GM04504 (cell line): ENCODE results near the gene CD68.
A peak's percentile ranks its signal among the peaks of the same experiment; 100 is the strongest.
"Not testable (repeated sequence)": the region's sequence is repeated elsewhere in the genome, so short reads cannot be mapped to it uniquely, and the experiment has no call there.

ENCODE experiments used
- DNase-seq: peaks from one replicate; pipeline ENCODE4 v3.0.0-alpha.2; 2012; ENCODE audit warnings: low read depth

CD68 gene

DNA sequence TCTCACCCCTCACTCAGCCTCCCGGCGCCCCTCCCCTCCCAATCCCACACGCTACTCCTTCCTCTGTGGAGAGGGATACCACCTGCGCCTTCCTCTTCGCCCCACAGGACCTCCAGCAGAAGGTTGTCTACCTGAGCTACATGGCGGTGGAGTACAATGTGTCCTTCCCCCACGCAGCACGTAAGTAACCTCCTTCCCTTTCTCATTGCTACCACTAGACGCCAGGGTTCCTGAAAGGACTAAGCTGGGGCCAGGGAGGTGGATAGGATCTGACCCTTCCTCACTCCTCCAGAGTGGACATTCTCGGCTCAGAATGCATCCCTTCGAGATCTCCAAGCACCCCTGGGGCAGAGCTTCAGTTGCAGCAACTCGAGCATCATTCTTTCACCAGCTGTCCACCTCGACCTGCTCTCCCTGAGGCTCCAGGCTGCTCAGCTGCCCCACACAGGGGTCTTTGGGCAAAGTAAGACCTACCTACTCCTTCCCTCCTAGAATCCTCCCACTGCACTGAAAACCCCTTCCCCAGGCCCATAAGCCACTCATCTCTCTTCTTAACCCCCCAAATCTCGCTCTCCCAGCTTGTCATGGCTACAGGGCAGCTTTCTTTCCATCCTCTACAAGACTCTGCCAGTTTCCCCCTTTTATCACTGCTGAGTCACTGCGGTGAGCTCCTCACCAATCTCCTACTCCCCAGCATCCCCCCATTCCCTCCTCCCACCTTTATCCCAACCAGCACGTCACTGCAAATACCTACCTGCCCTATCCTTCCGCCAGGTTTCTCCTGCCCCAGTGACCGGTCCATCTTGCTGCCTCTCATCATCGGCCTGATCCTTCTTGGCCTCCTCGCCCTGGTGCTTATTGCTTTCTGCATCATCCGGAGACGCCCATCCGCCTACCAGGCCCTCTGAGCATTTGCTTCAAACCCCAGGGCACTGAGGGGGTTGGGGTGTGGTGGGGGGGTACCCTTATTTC, 1.5 kb downstream of the CD68 start:
- no peak for DNase-seq

DNA sequence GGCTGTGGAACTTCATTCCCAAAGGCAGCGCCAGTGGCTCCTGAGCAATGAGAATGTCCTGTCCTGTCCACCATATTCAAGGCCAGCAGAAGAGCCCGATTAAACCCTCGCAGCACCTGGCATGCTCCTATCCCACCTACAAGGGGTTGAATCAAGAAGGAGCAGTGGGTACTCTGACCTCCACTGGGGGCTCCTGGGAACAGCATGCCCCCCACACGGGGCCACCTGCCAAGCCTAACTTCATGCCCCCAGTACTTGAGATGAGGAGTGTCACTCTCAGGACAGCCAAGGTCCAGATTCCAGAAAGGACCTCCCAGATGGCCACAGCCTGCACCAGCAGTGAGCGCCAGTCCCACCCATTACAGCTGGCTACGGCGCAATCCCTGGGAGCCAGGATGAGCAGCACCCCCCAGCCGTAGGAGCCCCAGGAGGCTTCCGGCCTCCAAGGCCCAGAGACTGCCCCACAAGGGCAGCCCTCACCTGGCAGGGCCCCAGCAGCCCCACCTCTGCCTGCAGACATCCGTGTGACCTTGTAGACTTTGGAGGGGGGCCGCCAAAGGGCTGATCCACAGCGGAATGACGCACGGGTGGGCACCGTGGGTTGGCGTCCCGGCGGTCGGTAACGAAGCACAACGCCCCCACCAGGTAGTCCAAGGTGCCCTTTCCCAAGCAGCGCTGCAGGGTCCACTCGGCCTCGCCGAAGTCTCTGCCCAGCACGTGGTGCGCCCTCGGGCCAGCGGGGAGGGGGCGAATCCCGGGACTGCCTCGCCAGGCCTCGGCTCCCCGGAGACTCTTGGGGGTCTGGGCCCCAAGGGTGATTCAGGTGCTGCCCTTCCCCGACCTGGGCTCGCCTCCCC, 3.2 kb downstream of the CD68 start:
- no peak for DNase-seq

DNA sequence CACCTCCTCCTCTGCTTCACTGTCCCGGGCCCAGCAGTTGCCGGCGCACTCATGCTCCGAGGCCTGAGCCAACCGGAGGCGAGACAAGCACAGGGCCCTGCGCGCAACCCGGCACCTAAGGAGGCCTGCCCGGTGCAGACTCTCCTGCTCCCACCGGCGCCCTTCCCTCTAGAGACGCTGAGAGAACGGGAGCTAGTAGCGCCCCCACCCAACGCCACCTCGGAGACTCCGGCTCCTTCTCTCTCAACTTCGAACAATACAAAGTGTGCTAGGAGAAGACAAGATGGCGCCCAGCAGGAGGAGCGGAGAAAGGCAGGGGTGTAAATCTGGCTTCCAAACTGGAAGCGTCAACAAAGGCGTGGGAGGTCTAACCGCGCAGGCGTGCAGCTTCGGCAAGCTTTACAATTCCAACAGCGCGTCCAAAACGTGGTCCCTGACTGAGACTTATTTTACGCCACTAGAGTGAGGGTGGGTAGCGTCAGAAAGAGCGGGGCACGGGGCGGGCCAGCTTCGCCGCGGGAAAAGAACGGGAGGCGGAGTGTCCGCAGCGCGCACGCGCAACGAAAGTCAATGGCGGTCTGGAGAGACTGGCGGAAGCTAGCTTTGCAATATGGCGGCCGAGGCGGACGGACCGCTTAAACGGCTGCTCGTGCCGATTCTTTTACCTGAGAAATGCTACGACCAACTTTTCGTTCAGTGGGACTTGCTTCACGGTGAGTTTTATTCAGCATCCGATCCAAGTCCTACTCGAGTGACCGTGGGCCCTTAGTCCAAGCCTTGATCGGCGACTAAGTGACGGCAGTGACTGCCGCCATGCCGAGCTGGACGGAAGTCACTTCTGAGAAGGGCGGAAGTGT, 4.0 kb downstream of the CD68 start, which contains the start of gene MPDU1:
TSS of gene MPDU1 (plus strand) at position 600 of the 857 bp plus-strand sequence. CDS start at position 611, 11 bp downstream.
- peak; percentile 91 for DNase-seq

DNA sequence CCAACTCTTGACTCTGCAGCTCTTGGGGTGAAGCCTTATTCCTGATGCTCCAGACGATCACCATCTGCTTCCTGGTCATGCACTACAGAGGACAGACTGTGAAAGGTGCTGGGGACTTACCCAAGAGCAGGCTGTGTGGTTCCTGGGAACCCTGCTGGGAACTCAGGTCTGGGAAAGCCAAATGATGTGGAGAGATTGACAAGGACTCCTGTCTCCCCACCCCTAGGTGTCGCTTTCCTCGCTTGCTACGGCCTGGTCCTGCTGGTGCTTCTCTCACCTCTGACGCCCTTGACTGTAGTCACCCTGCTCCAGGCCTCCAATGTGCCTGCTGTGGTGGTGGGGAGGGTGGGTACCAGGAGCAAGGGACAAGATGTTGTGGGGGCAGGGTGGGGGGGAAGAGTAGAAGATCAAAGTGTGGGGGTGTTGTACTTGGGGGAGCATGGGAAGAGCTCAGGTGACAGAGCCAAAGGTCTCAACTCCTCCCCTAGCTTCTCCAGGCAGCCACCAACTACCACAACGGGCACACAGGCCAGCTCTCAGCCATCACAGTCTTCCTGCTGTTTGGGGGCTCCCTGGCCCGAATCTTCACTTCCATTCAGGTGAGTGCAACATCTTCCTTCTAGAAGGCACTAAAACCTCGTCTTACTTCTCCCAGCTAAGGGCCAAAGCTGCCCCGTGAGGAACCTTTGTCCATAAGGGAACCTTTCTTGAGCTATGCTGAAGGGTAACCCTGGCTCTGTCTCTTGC, 7.4 kb downstream of the CD68 start:
- no peak for DNase-seq

DNA sequence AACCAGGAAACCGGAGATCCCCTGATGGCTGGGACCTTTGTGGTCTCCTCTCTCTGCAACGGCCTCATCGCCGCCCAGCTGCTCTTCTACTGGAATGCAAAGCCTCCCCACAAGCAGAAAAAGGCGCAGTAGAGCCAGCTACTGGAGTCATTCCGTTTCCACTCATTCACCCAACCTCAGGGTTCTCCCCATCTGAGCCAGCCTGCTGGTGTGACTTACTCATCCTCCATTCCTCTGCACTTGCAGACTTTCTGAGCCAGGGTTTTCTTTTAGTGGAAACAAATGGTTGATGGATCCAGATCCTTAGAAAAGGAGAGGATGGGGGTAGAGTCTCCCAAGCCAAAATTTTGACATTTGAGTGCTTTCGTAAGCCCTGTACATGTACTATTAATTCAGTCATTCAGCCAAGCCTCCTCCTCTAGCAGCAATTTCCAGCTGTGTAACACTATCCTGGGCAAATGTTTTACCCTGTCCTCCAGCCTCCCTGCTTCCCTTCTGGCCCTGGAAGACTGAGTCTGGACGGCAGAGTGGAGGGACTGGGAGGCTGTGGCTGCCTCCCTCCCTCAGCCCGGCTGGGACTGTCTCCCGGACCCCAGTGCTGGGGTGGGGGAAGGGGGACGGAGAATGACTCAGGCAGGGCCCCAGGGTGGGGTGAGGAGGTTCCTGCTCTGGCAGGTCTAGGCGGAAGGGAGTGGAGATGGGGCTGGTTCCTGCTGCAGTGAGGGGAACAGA, 8.1 kb downstream of the CD68 start:
- peak; percentile 87 for DNase-seq

DNA sequence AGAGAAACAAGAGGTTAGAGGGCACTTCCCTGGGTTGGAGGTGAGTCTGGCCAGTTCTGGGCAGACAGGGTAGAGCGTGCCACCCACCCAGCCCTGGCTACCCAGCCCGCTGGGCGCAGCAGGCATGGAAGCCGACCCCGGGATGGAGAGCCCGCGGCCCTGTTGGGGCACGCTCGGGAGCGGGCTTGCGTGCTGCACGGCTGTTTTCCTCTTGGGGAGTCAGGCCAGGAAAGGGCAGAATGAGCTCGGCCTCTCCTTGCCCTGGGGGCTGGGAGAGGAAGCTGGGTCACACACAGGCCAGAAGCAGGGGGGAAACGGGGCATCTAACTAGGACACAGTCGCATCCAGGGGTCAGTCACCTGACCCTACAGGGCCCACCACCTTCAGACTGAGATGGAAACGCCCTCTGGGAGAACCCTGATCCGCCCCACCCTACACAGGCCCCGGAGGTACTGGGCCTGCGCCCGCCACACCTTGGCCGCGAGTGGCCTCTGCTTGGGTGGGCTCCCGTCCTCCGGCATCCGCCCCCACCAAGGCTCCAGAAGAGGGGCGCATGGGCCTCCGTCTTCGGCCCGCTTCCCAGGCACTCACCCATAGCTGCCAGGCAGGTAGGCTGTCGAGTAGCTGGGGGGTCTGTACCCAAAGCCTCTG, 9.2 kb downstream of the CD68 start:
- DNase-seq: no peak

DNA sequence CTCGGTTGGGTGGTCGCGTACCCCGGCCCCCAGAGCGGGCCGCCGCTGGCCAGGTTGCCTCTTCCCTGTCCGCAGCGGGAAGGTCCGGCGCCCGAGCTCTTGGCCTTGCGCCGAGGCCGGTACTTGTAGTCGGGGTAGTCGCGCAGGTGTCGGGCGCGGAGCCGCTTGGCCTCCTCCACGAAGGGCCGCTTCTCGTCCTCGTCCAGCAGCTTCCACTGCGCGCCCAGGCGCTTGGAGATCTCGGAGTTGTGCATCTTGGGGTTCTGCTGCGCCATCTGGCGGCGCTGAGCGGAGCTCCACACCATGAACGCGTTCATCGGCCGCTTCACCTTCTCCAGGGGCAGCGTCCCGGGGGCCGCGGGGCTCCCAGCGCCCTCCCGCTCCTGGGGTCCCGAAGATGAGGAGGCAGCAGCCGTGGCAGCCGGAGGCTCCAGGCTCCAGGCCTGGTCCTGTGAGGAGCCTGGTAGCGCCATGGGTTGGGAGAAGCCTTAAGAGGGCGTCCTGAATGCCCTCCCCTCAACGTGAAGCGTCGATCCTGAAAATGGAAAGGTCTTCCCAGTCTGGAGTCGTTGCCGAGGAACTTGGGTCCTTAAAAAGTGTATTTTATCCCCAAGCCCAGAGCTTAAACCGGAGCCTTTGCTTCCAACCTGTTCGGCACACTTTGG, 9.9 kb downstream of the CD68 start:
- DNase-seq: peak; percentile 60

DNA sequence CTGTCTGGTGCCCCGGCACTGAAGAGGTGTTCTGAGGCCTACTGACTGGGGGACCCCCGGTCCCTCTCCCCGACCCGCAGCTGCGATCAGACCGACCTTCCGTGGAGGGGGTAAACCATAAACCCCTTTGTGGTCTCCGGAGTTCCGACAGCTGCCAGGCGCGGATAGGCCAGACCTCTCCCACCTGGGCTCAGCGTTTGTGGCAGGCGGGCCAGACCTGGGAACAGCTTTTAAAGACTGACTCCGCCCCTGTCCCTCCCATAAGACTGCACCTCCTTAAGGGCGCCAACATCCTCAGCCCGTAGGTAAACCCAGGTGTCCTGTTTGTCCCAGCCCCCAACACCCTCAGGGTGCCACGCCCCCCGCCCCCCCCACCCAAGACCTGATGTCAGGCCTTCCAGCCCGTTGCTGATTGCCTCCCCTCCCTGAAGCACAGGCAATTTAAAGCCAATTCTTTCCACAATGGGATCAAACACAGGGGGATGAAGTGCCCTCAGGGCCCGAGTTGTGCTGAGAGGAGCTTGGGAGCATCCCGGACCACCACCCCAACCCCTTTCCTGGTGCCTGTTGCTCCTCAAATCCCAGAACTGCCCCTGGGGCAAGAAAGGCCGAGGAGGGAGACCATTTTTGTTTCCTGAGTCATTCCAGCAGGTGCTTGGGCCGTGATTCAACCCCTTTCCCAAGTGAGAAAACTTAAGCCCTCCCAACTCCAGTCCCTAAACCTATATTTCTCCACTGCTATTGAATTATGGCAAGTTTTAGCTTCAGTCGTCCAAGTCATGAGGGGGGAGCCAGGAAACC, 10.7 kb downstream of the CD68 start, which contains the start of gene SOX15:
TSS of gene SOX15 (minus strand) at position 204 of the 801 bp plus-strand sequence. CDS start 418 bp downstream, outside the sequence.
- no peak for DNase-seq

DNA sequence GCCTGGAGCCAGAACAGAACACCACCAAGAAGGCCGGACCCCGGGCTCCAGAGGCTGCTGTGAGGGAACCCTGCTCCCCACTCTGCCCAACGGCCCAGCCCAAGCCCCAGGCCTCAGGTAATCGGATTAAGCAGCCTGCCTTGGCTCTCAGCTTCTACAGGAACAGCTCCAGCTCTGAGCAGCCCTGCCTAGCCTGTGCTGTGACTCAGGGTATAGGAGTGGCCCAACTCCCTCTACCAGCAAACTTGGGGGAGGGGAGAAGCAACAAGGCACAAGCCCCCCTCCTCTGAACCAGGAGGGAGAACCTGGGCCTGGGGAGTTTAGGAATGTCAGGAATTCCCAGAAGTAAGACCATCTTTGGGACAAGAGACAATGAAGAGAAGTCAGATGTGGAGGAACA, 11.3 kb downstream of the CD68 start:
- DNase-seq: no peak

DNA sequence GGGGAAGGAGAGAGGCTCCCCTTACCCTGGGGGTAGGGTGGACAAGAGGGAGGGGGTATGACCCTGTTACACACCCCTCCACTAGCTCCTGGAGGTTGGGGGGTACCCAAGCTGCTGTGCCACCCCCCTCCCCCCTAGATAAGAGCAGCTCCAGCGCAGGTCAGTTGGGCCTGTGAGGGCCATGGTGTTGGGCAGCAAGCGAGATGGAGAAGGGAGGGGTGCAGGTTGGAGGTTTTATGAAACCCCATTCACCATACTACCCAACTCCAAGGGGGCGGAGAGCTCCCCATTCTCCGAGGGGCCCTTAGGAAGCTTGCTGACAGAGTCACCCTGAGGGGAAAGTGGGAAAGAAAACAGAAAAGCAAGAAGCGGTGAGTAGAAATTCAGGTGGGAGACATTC, 12.2 kb downstream of the CD68 start:
- DNase-seq: no peak

DNA sequence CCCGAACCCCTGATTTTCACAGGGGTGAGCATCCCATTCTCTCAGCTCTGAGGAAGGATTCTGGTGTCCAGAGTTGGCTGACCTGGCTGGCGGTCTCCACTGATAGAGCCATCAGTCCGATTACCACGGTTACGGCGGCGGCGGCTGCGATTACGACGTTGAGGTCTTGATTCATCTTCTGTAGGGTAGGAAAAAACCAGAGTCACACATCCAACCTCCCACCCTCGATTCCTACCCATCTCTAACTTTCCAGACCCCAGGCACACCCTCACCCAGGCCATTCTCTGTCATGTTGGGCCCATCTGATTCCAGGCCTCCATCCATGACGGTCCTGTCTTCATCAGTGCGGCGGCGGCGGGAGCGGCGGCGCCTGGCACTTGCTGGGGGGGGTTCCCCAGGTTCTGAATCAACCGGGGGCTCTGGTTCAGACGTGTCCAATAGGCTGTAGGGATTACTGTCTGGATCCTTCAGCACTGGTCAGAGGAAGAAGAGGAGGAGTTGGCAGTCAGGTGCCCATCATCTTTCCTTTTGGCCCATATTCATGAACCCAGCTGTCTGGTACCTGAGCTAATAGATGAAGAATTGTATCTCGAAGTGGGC, 13.1 kb downstream of the CD68 start:
- DNase-seq: no peak

DNA sequence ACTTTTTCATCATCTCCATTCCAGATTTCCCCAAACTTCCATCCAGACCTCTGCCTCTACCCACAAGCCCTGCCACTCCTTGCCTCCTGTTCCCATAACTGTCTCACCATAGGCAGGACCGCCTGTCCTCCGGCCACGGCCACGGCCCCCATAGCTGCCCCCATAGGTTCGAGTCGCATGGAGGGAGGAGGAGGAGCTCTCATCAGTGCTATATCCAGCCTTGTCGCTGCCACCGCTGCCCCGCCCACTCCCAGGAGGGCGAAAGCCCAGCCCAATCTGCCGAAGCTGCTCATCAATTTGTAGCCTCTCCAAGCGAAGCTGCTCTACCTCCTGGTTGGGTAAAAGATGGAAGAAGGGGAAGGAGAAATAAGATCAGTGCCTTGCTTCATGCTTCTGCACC, 13.9 kb downstream of the CD68 start:
- DNase-seq: no peak

DNA sequence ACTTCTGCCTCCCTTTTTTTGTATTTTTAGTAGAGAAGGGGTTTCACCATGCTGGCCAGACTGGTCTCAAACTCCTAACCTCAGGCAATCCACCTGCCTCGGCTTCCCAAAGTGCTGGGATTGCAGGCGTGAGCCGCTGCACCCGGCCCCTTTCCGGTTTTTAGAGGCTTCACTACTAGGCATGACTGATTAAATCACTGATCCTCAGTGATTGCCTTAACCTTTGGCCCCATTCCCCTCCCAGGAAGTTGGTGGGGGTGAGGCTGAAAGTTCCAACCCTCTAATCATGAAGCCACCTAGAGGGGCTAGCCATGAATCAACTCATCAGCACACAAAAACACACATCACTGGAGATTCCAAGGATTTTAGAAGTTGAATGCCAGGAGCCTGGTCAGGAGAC, 18.1 kb downstream of the CD68 start:
- DNase-seq: not testable (repeated sequence)

DNA sequence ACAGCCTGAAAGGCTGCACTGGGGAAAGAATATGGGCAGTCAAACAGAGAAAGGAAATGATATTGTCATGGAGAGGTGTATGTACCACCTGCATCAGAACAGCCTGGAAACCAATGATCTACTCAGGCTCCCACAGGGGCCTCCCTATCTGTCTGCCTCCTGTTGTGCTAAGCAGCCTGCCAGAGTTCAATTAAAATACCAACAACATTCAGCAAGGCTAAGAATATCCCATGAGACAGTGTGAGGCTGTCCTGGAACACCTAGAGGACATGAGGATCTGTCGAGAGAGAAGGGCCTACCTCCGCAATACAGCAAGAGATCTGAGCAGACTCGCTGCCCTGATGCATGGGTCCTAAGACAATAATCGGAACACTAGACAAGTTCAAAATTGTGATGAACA, 26.8 kb downstream of the CD68 start:
- no peak for DNase-seq

DNA sequence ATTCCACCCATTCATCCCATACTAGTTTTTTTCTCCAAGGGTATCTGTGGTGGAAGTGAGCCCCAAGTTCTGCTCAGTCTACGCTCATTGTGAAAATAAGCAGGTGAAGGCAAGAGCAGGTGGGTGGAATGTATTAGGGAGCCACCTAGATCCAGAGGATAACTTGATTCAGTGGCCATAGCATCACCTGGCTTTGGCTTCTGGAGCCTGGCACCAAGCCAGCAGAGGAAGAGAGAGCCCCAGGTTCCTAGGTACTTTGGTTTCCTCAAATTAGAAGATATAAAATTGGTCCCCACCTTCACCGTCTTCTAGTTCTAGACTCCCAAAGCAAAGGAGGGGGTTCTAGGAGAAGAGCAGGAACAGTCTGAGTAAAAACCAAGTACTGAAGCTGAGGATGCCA, 31.2 kb downstream of the CD68 start:
- DNase-seq: no peak

DNA sequence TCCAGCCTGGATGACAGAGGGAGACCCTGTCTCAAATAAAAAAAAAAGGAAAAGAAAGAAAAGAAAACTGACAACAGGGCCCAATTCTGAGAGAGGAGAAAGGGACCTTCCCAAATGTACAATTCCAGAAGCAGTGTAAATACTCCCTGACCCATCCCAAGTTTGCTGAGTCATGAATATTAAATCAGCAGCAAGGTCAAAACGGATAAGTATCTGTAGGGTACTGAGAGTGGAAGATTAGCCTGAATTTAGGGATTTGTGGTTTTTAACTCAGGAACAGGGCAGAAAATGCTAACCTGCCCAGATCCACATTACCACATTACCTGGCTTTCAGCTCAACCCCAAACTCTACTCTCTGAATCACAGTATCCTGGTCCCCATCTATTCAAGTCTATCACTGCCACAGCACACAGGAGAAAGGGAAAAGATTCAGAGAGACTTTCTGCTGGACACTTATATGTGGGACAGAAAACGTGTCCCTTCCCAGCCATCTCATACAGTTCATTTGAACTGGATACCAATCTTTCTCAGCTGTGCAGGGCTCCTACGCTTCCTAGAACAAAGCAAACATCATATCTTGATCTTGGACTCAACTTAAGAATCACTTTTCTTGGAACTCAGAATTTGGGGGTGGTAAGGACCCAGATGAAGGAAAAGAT, 32.3 kb downstream of the CD68 start:
- DNase-seq: no peak

DNA sequence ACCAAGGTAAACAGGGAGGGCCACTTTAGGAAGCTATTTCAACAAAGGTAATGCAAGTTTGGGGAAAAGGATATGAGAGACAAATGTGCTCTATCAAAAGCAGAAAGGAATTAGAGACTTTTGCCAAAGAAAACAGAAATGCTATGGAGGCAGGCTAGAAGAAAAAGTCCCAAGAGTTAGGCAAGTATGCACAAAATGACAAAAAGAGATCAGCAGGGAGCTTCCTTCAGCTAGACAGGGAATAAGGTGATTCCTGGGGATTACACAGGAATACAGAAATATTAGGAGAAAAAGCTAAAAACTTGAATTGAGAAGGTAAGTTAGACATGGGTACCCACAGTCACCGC, 32.8 kb downstream of the CD68 start:
- DNase-seq: no peak
